DOHH2 (cell line): ENCODE data around the gene ZNF213.
"Not testable (repeated sequence)": the region's sequence is repeated elsewhere in the genome, so short reads cannot be mapped to it uniquely, and the experiment has no call there.

Experiments
- H3F3A ChIP-seq: fragments of 200-600 bp; sonication (generic), shearing (Covaris generic); 2 replicates; pipeline ENCODE4 v1.6.0; 2016; ENCODE audit warnings: antibody characterized with exemption, mild to moderate bottlenecking; ENCODE audit not compliant: control insufficient read depth, insufficient read depth
- H3K27ac ChIP-seq: fragments of 200-600 bp; sonication (generic); 2 replicates; pipeline ENCODE4 v1.5.1; 2014; ENCODE audit warnings: low read depth, mild to moderate bottlenecking, low read length, moderate library complexity
- H3K27me3 ChIP-seq: fragments of 200-600 bp; sonication (generic); 2 replicates; pipeline ENCODE4 v1.6.1; 2014; ENCODE audit warnings: mild to moderate bottlenecking, low read length, mixed read lengths; ENCODE audit not compliant: control insufficient read depth
- H3K36me3 ChIP-seq: fragments of 200-600 bp; sonication (generic); 2 replicates; pipeline ENCODE4 v1.6.1; 2014; ENCODE audit warnings: mild to moderate bottlenecking, low read length, moderate library complexity, mixed read lengths; ENCODE audit not compliant: control insufficient read depth
- H3K4me1 ChIP-seq: fragments of 200-600 bp; sonication (generic); 2 replicates; pipeline ENCODE4 v1.6.1; 2014; ENCODE audit warnings: mild to moderate bottlenecking, low read length, mixed read lengths; ENCODE audit not compliant: control insufficient read depth
- H3K4me2 ChIP-seq: fragments of 200-600 bp; sonication (generic); 2 replicates; pipeline ENCODE4 v1.6.0; 2014; ENCODE audit warnings: mild to moderate bottlenecking, low read length, moderate library complexity
- H3K4me3 ChIP-seq: fragments of 200-600 bp; sonication (generic); 2 replicates; pipeline ENCODE4 v1.5.1; 2014; ENCODE audit warnings: mild to moderate bottlenecking, low read length, mixed read lengths
- H3K79me2 ChIP-seq: fragments of 200-600 bp; sonication (generic); 2 replicates; pipeline ENCODE4 v1.6.1; 2014; ENCODE audit warnings: mild to moderate bottlenecking, low read length, mixed read lengths; ENCODE audit not compliant: control insufficient read depth
- H3K9me2 ChIP-seq: fragments of 200-600 bp; sonication (generic); replicated peaks from 2 replicates; pipeline ENCODE4 v1.6.1; 2014; ENCODE audit warnings: mild to moderate bottlenecking, low read length, mixed read lengths; ENCODE audit not compliant: control insufficient read depth
- H3K9me3 ChIP-seq: fragments of 200-600 bp; sonication (generic); 2 replicates; pipeline ENCODE4 v1.6.1; 2014; ENCODE audit warnings: antibody characterized with exemption, low read length, mixed read lengths; ENCODE audit not compliant: control insufficient read depth, insufficient read depth
- H4K20me1 ChIP-seq: fragments of 200-600 bp; sonication (generic); 2 replicates; pipeline ENCODE4 v1.6.0; 2014; ENCODE audit warnings: low read depth, mild to moderate bottlenecking, antibody characterized with exemption, low read length, moderate library complexity; ENCODE audit not compliant: control insufficient read depth, insufficient read depth
- CTCF ChIP-seq: fragments of 200-600 bp; sonication (generic); IDR thresholded peaks from one replicate; pipeline ENCODE4 v1.5.1; 2014; ENCODE audit warnings: antibody characterized with exemption, mild to moderate bottlenecking, low read depth, low read length; ENCODE audit not compliant: poor library complexity, severe bottlenecking
- EZH2phosphoT487 ChIP-seq: fragments of 200-600 bp; sonication (generic); IDR thresholded peaks from 2 replicates; pipeline ENCODE4 v1.6.1; 2017; ENCODE audit warnings: borderline replicate concordance, mild to moderate bottlenecking, antibody characterized with exemption, low read length, moderate library complexity, mixed read lengths

The ZNF213 gene

GRCh38 chr16:3137267-3137666, 2.4 kb downstream of the ZNF213 start:
- Histone ChIP-seq H3K79me2 (peaks cover 35% of the 10 kb centered on the region), H3K27me3 (no peaks in the 10 kb centered on the region), H3F3A (no peaks in the 10 kb centered on the region), H3K9me3 (no peaks in the 10 kb centered on the region), H3K4me3 (no peak overlapping the region), H3K4me1 (peaks cover 11% of the 10 kb centered on the region), H3K9me2 (no peaks in the 10 kb centered on the region), H3K4me2 (no peak overlapping the region), H4K20me1 (no peaks in the 10 kb centered on the region), H3K27ac (no peak overlapping the region), H3K36me3 (peaks cover 7% of the 10 kb centered on the region)
- TF ChIP-seq EZH2phosphoT487 (no peak), CTCF (no peak)

- Histone ChIP-seq H3F3A (no peaks in the 10 kb centered on the region), H3K27me3 (no peaks in the 10 kb centered on the region), H3K9me3 (no peaks in the 10 kb centered on the region), H3K36me3 (peaks cover 10% of the 10 kb centered on the region), H3K79me2 (peaks cover 24% of the 10 kb centered on the region), H3K4me1 (peaks cover 6% of the 10 kb centered on the region), H4K20me1 (no peaks in the 10 kb centered on the region), H3K4me3 (no peak overlapping the region), H3K27ac (no peak overlapping the region), H3K9me2 (no peaks in the 10 kb centered on the region), H3K4me2 (no peak overlapping the region)
- TF ChIP-seq EZH2phosphoT487 (no peak), CTCF (no peak)
These were observed 3.5 kb downstream of the ZNF213 start for GRCh38 chr16:3138342-3138741.

GRCh38 chr16:3138823-3139426, 4.1 kb downstream of the ZNF213 start:
- no peak for TF ChIP-seq CTCF
- no peak for TF ChIP-seq EZH2phosphoT487
- H3K4me2 ChIP-seq, result no peak overlapping the region
- H3K9me3 ChIP-seq, result no peaks in the 10 kb centered on the region
- peaks cover 20% of the 10 kb centered on the region for H3K79me2 ChIP-seq
- peaks cover 6% of the 10 kb centered on the region for H3K4me1 ChIP-seq
- no peak overlapping the region for H3K4me3 ChIP-seq
- H3K27ac ChIP-seq, result no peak overlapping the region
- peaks cover 10% of the 10 kb centered on the region for H3K36me3 ChIP-seq
- H3K27me3 ChIP-seq, result no peaks in the 10 kb centered on the region
- H3F3A ChIP-seq, result no peaks in the 10 kb centered on the region
- no peaks in the 10 kb centered on the region for H3K9me2 ChIP-seq
- H4K20me1 ChIP-seq, result no peaks in the 10 kb centered on the region

- H3K9me3 ChIP-seq, H3F3A ChIP-seq, H3K27ac ChIP-seq, H3K4me1 ChIP-seq, H3K27me3 ChIP-seq, H4K20me1 ChIP-seq, H3K4me2 ChIP-seq, H3K9me2 ChIP-seq, H3K4me3 ChIP-seq, H3K36me3 ChIP-seq: not testable (repeated sequence)
- H3K79me2 ChIP-seq, result peaks cover 14% of the 10 kb centered on the region
These were observed 4.7 kb downstream of the ZNF213 start for GRCh38 chr16:3139561-3139960.
